Forelimb muscle (tissue), 1 donor: ENCODE measurements around the gene CNPY1. TPM values are rescaled to one million over a fixed set of nuclear protein-coding genes. Genes with fewer than 3 reads are reported as not detected.

ENCODE experiments used
- DNase-seq: peaks from one replicate; pipeline ENCODE4 v3.0.0-alpha.2; 2013; ENCODE audit warnings: low read depth
- polyA plus RNA-seq: library from polyadenylated mRNA; unstranded; fragments of 120-200 nt; gene quantifications from one replicate; pipeline ENCODE4 v1.2.1, GENCODE V29; 2013; ENCODE audit not compliant: insufficient read length

Gene CNPY1
- polyA plus RNA-seq, 1 donor, result 0.40 TPM

- DNase-seq, result no peak
Observed at GRCh38 chr7:155558961-155559360, 12.6 kb upstream of the CNPY1 start.

- DNase-seq, result no peak
Observed at GRCh38 chr7:155558351-155558750, 12.0 kb upstream of the CNPY1 start.

- DNase-seq, result no peak
Observed at GRCh38 chr7:155557778-155558177, 11.4 kb upstream of the CNPY1 start.

DNA sequence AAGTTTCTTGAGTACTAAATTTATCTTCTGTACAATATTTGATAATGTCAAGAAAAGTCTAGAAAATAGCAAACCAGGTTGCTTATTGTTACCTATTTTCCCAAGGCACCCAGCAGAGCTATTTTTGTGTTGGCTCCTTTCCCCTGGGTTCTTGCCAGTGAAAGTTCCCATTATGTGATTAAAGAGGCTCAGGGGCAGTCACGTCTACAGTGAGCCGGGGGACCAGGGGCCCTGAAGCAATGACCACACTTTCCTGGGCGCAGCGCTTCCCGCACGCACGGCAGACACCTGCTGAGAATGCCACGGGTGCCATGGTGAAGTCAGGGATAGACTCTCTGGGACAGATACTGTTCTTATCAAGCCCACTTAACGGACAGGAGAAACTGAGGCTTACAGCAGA lies 10.4 kb upstream of the CNPY1 start:
- DNase-seq, result no peak

GRCh38 chr7:155555116-155555695 lies 8.8 kb upstream of the CNPY1 start:
- no peak for DNase-seq

DNA sequence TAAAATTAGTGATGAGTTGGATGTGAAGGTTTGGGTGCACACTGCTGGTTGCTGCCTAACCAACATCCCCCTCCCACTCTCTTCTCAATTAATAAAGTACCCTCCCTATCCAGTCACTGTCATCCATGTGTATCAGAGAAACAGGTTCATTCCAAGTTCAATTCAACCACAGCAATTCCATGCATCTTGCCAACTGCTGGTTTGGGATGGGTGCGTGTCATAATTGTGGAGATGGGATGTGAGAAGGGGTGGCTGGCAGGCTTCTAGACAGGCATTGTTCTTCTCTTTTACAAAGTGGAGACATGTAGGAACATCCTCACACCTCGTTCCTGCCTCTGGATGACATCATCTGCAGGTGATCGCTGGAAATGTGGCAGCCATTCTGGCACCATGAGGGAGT lies 7.5 kb upstream of the CNPY1 start:
- no peak for DNase-seq

DNA sequence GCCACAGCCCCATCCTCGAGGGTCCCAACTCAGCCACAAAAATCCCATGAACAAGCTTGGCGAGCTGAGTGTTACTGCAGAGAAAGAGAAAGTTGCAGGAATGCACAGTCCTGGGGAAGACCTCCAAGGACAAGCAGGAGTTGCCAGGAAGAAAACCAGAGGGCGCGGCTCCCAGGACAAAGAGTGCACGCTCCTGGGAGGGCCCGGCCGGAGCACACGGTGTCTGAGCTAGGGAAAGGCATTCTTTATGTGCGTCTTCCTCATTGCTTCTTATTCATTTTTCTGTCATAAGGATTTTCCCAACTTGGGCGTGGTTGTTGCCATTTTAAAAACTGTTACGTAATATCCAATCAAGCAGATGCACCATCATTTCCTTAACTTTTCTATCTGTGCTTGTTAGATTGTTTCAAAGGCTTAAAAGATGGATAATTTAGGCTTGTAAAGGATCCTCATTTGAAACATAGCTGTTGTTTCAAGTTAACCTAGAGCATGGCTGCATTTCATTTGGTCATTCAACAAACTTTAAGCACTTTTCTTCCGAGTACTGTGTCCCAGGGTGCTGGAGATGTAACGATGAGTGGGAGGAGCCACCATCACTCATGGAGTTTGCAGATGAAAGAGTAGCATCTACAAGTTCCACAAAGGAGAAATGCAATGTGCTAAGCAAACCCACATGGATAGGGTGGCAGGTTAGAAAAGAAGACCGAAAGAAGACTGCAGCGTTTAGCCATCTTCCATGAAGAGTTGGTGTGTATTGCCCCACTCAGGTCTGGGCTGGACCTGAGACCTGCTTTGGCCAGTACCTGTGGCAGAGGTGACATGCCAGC lies 5.6 kb upstream of the CNPY1 start:
- DNase-seq, result no peak

DNA sequence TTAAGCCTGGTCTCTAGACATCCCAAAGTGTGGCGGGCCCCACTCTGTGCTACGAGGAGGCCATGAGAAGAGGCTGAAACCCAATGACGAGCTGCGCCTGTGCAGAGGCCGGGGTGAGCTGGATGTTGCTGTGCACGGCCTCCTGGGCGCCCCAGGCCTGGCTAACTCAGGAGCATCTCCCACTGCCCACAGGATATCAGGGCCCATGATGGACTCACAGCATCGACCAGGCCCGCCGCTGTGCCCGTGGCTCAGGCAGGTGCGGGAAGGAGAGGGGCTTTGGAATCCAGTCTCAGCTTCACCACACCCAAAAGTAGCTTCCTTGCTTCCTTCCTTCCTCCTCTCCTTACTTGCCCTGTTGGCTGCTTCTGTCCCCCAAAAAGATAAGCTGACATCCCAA lies 4.6 kb upstream of the CNPY1 start:
- DNase-seq, result no peak

GRCh38 chr7:155549226-155549625 lies 2.9 kb upstream of the CNPY1 start:
- DNase-seq, result no peak

- DNase-seq, result no peak
Observed at GRCh38 chr7:155547161-155547791, 917 bp upstream of the CNPY1 start.

GRCh38 chr7:155545348-155545747 lies 1.0 kb downstream of the CNPY1 start:
- DNase-seq, result no peak

GRCh38 chr7:155544485-155544884 lies 1.9 kb downstream of the CNPY1 start:
- DNase-seq, result no peak

- DNase-seq, result no peak
Observed at GRCh38 chr7:155543926-155544325, 2.4 kb downstream of the CNPY1 start.

GRCh38 chr7:155543011-155543876 lies 3.1 kb downstream of the CNPY1 start:
- DNase-seq, result no peak

- DNase-seq, result no peak
Observed at GRCh38 chr7:155541986-155542675, 4.2 kb downstream of the CNPY1 start.

DNA sequence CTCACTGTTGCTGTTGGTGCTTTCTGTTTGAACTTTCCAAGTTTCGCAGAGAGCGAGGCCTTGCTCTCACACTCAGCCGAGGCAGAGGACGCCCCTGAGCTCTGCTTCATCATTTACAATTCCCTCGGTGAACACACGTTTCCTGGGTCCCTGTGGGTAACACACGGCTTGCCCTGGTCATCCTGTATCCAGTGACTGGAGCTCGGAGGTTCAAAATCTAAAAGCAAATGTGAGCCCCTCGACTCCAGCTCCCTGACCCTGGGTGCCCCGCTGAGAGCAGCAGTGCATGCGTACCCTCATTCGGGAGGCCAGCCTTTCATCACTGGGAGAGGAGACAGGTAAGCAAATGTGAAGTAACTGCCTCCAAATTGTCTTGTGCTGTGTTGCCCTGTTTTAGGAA lies 5.8 kb downstream of the CNPY1 start:
- DNase-seq, result no peak

DNA sequence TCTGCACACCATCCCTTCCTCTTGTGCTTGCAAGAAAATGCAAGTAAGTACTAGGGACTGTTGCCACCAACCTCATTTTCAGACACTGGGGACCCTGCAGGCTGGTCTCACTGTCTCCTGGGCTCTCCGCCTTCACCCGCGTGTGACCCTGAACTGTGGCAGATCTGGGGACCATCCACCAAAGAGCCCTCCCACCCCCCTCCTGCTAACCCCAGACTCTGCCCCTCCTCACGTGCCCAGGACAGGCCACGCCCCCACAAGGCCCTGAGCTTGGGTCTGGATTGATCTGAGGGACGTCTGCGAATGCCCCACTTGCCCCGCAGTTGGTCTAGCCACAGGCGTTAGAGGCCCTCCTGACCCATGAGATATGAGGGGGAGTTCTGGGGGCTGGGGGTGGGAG lies 8.1 kb downstream of the CNPY1 start:
- DNase-seq, result no peak

- no peak for DNase-seq
Observed at GRCh38 chr7:155536451-155536850, 9.9 kb downstream of the CNPY1 start.

DNA sequence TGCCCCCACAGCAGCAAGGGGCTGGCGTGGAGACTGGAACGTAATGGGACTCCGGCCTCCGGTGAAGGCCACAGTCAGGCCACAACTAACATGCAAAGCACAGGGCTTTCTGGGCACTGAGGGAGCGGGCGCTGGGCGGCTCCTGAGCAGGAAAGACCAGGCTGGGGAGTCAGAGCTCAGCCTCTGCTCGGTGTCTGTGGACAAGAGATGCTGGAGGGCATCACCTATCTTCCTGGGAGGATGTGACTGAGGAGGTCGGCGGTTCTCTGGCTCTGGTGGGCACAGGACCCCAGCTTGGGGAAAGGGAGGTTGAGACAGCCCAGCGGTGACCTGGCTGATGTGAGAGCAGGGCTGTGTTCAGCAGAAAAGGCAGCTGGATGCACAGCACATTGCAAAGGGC lies 11.7 kb downstream of the CNPY1 start:
- DNase-seq, result no peak

GRCh38 chr7:155533827-155534690 lies 12.3 kb downstream of the CNPY1 start:
- no peak for DNase-seq
